ENCODE measurements around the gene CAD. TPM values are rescaled to one million over a fixed set of nuclear protein-coding genes. Genes with fewer than 3 reads are reported as not detected.

CAD gene
- total RNA-seq (2013; cell fraction: nucleolus; rRNA removed) = 102 and 104 TPM in 2 replicates
- total RNA-seq (2014; rRNA removed) (48.3 and 66.1 TPM in 2 replicates), total RNA-seq (2014; rRNA removed; fragmentation: Illumina TruSeq; extraction: Trizol) (22.8 and 23.8 TPM in 2 replicates), total RNA-seq (2021) (101 and 119 TPM in 2 replicates), polyA plus RNA-seq (2011; rRNA removed) (12.0 and 24.9 TPM in 2 replicates), polyA plus RNA-seq (2014; fragmentation: Illumina TruSeq; extraction: Trizol) (18.5 and 43.5 TPM in 2 replicates), polyA plus RNA-seq (2014; fragmentation: Nextera tagmentation; extraction: Ambion mirVana) (10 to 100 TPM in 1 of 2 experiments, 1 to 10 TPM in 1; 7.6 to 12.1 TPM), polyA plus RNA-seq (2014; rRNA removed) (57.9 and 73.2 TPM in 2 replicates), polyA plus RNA-seq (2016; fragmentation: Nextera tagmentation; extraction: Ambion mirVana) (10 to 100 TPM; 68.2 to 75.5 TPM), polyA minus RNA-seq (2011; rRNA and poly(A)+ RNA removed) (79.9 and 113 TPM in 2 replicates), Bru-seq, nascent RNA (percentile 66 among the genes with signal in this experiment), BruChase-seq, experiment 1, labeled RNA remaining after a 6-hour chase (percentile 75 among the genes with signal in this experiment), BruChase-seq, experiment 2, labeled RNA remaining after a 2-hour chase (percentile 69 among the genes with signal in this experiment)
- 22.0 TPM for polyA plus RNA-seq (2011; ENCODE audit: low read depth)
- 31.8 and 34.4 TPM in 2 replicates for polyA plus RNA-seq (2011; cell fraction: cytosol; rRNA removed)
- 212 and 266 TPM in 2 replicates for polyA plus RNA-seq (2011; cell fraction: nucleus; rRNA removed)
- 34.2 and 37.0 TPM in 2 replicates for polyA plus RNA-seq (2012)
- polyA minus RNA-seq (2011; cell fraction: cytosol; rRNA and poly(A)+ RNA removed) = 50.4 and 85.0 TPM in 2 replicates
- 90.4 and 154 TPM in 2 replicates for polyA minus RNA-seq (2011; cell fraction: nucleus; rRNA and poly(A)+ RNA removed)
- long read RNA-seq, experiment 1, partial matches to known transcripts = 2 of 4 reads
- long read RNA-seq, experiment 1, other reads (novel, unspliced or antisense) = 2 of 4 reads
- long read RNA-seq, experiment 2, partial matches to known transcripts = 18 of 21 reads
- long read RNA-seq, experiment 2, other reads (novel, unspliced or antisense) = 3 of 21 reads

DNA sequence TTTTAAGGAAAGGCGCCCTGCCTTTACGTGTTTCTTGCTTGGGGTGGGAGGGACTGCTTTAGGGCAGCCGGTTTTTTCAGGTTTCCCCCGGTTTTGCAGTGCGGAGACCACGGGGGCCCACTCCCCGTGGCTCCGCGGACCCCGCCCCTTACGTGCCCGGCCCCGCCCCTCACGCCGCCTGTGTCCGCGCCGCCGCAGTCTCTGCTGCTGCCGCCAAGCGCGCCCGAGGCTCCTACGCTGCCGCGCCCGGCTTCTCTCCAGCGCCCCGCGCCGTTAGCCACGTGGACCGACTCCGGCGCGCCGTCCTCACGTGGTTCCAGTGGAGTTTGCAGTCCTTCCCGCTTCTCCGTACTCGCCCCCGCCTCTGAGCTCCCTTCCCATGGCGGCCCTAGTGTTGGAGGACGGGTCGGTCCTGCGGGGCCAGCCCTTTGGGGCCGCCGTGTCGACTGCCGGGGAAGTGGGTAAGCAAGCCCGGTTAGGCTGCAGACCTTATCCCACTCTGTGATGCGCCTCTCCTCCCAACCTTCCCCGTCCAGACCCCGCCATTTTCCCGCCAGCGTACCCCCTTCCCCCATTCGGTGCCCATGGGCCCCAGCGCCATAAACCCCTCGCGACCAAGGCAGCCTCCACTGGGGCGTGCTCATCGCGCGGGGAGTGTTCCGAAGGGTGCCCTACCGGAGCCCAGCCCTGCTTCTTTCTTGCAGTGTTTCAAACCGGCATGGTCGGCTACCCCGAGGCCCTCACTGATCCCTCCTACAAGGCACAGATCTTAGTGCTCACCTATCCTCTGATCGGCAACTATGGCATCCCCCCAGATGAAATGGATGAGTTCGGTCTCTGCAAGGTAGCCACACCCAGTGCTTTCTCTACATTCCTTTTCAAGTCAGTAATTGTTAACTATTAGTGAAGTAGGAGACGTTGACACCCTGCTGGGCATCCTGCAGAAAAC, at the start of gene CAD:
Gene CAD (plus strand): TSS at position 197 of the 949 bp plus-strand sequence. CDS start 183 bp downstream, at position 380.
- DNase-seq (ENCODE audit: low read depth, low spot score) (no peak), ATAC-seq (peak; percentile 93), FAIRE-seq (no peak)
- intact Hi-C loops (cut with micrococcal nuclease; ENCODE audit: unreplicated experiment) = loop anchor here (10.0 kb wide), 1 partner anchor 137 kb away; the partner anchor contains the start of gene GTF3C2
- Histone ChIP-seq H3K36me3 (ENCODE audit: control insufficient read depth in 2 of 2, insufficient read depth in 2 of 2, low read length in 1 of 2) (peaks cover 2 to 5% of the 10 kb centered on the region in 2 experiments), H3K9ac (ENCODE audit: control insufficient read depth, insufficient read depth, low read length) (peak within 1 kb of the TSS; percentile 93), H2AFZ (ENCODE audit: control insufficient read depth, low read depth, low read length) (peak within 1 kb of the TSS; percentile 79), H3K9me3 (replicated peaks; ENCODE audit: control insufficient read depth, insufficient read depth, low read length) (no peaks in the 10 kb centered on the region), H3K27ac (ENCODE audit: control insufficient read depth, insufficient read depth) (peak within 1 kb of the TSS; percentile 83), H3K4me1 (ENCODE audit: control insufficient read depth, insufficient read depth, low read length) (peaks cover 3% of the 10 kb centered on the region; the same call in 1 of the 2 replicates), H3K4me2 (ENCODE audit: control insufficient read depth, insufficient read depth) (peak within 1 kb of the TSS; percentile 97), H3K27me3 (replicated peaks in 1 of 2; ENCODE audit: control insufficient read depth in 2 of 2, insufficient read depth in 2 of 2, low read length in 1 of 2) (no peaks in the 10 kb centered on the region), H4K20me1 (ENCODE audit: control insufficient read depth, insufficient read depth) (no peaks in the 10 kb centered on the region), H3K4me3 (peak within 1 kb of the TSS; percentile 79), H3K79me2 (ENCODE audit: control insufficient read depth, insufficient read depth, low read length) (peaks cover 35% of the 10 kb centered on the region)
- in situ Hi-C loops (cut with MboI) = no loop called here
- TSS peak; percentile 31 for BruUV-seq (replicated peaks)
- SMC1A ChIA-PET (ENCODE audit: uncharacterized antibody, unreplicated experiment) = interaction anchor here (0.7 to 1.3 kb wide), 3 partner anchors 84 to 123 kb away, joined by 3 read pairs; no protein-coding TSS in a partner anchor
- CTCF ChIA-PET = no interaction called here
- 1% methylated on average over 71 of the region's 72 CpGs for WGBS (ENCODE audit: insufficient coverage, insufficient replicate concordance, low lambda C conversion rate, missing lambda C conversion rate)
- POLR2A ChIA-PET = no interaction called here
- RAD21 ChIA-PET (ENCODE audit: unreplicated experiment) = interaction anchor here (1.0 to 1.2 kb wide), 2 partner anchors 62 to 84 kb away, joined by 3 to 5 read pairs; no protein-coding TSS in a partner anchor
- TF ChIP-seq, protein P1, sequence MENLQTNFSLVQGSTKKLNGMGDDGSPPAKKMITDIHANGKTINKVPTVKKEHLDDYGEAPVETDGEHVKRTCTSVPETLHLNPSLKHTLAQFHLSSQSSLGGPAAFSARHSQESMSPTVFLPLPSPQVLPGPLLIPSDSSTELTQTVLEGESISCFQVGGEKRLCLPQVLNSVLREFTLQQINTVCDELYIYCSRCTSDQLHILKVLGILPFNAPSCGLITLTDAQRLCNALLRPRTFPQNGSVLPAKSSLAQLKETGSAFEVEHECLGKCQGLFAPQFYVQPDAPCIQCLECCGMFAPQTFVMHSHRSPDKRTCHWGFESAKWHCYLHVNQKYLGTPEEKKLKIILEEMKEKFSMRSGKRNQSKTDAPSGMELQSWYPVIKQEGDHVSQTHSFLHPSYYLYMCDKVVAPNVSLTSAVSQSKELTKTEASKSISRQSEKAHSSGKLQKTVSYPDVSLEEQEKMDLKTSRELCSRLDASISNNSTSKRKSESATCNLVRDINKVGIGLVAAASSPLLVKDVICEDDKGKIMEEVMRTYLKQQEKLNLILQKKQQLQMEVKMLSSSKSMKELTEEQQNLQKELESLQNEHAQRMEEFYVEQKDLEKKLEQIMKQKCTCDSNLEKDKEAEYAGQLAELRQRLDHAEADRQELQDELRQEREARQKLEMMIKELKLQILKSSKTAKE (IDR thresholded peaks at IDR 0.05; ENCODE audit: low read depth, poor library complexity, severe bottlenecking) = no peak
- TF ChIP-seq ZBED1 (IDR thresholded peaks at IDR 0.05; ENCODE audit: borderline replicate concordance) (peak; percentile 17; the same call in 1 of the 2 replicates), MTA2 (IDR thresholded peaks at IDR 0.05; ENCODE audit: low read depth) (no peak), SMAD1 (IDR thresholded peaks at IDR 0.05; ENCODE audit: low read depth, partially characterized antibody) (no peak), ETV6 (conservative IDR thresholded peaks at IDR 0.05 in 1 of 2, IDR thresholded peaks at IDR 0.05 in 1 of 2; ENCODE audit: borderline replicate concordance in 1 of 2, low read depth in 1 of 2) (no peak), ESRRA (IDR thresholded peaks at IDR 0.05; ENCODE audit: low read length) (no peak), EGR1 (IDR thresholded peaks at IDR 0.05; ENCODE audit: borderline replicate concordance in 1 of 2, low read depth in 2 of 2, low read length in 2 of 2) (peak; percentile 53 to 63; a peak in 2 of 3 replicates), RUNX3 (IDR thresholded peaks at IDR 0.05; ENCODE audit: low read length) (no peak), TCF3 (IDR thresholded peaks at IDR 0.05; ENCODE audit: borderline replicate concordance, insufficient read depth, low read depth, low read length) (no peak), POLR2AphosphoS5 (IDR thresholded peaks at IDR 0.05; ENCODE audit: low read length) (peak; percentile 79)
- TF ChIP-seq, protein P2, sequence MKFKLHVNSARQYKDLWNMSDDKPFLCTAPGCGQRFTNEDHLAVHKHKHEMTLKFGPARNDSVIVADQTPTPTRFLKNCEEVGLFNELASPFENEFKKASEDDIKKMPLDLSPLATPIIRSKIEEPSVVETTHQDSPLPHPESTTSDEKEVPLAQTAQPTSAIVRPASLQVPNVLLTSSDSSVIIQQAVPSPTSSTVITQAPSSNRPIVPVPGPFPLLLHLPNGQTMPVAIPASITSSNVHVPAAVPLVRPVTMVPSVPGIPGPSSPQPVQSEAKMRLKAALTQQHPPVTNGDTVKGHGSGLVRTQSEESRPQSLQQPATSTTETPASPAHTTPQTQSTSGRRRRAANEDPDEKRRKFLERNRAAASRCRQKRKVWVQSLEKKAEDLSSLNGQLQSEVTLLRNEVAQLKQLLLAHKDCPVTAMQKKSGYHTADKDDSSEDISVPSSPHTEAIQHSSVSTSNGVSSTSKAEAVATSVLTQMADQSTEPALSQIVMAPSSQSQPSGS (IDR thresholded peaks at IDR 0.05; ENCODE audit: low read length) = no peak; the same call in 1 of the 2 replicates
- TF ChIP-seq, protein P3, sequence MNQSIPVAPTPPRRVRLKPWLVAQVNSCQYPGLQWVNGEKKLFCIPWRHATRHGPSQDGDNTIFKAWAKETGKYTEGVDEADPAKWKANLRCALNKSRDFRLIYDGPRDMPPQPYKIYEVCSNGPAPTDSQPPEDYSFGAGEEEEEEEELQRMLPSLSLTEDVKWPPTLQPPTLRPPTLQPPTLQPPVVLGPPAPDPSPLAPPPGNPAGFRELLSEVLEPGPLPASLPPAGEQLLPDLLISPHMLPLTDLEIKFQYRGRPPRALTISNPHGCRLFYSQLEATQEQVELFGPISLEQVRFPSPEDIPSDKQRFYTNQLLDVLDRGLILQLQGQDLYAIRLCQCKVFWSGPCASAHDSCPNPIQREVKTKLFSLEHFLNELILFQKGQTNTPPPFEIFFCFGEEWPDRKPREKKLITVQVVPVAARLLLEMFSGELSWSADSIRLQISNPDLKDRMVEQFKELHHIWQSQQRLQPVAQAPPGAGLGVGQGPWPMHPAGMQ (IDR thresholded peaks at IDR 0.05; ENCODE audit: borderline replicate concordance) = no peak

Measured in GM12878 (cell line).